Type B pancreatic cell (in vitro differentiated cells): Measurements from ENCODE around the gene TNS3. TPM values are rescaled to one million over a fixed set of nuclear protein-coding genes. Genes with fewer than 3 reads are reported as not detected.

ENCODE experiments used
- DNase-seq: peaks from one replicate; pipeline ENCODE4 v3.0.0; 2021; ENCODE audit warnings: mixed read lengths; ENCODE audit not compliant: unreplicated experiment; ENCODE audit errors: extremely low spot score
- H3K27ac Mint-ChIP-seq: 2 replicates; pipeline ENCODE4 v1.8.0; 2021; ENCODE audit warnings: mild to moderate bottlenecking, mixed read lengths
- H3K27me3 Mint-ChIP-seq: 2 replicates; pipeline ENCODE4 v1.8.0; 2021; ENCODE audit warnings: mixed read lengths
- H3K36me3 Mint-ChIP-seq: 2 replicates; pipeline ENCODE4 v1.8.0; 2021; ENCODE audit warnings: mixed read lengths
- H3K4me1 Mint-ChIP-seq: one replicate; pipeline ENCODE4 v1.8.0; 2021; ENCODE audit warnings: mixed read lengths; ENCODE audit not compliant: unreplicated experiment
- H3K4me3 Mint-ChIP-seq: 2 replicates; pipeline ENCODE4 v1.8.0; 2021; ENCODE audit warnings: mild to moderate bottlenecking, mixed read lengths
- H3K9me3 Mint-ChIP-seq: 2 replicates; pipeline ENCODE4 v1.8.0; 2021; ENCODE audit warnings: mixed read lengths
- total RNA-seq: library from RNA; stranded (reverse); gene quantifications from 2 replicates; pipeline ENCODE4 v1.2.1, GENCODE V29; 2021; ENCODE audit warnings: low replicate concordance
- TF ChIP-seq, protein P1 (sequence below): fragments of 200-600 bp; sonication (generic); conservative IDR thresholded peaks from 2 replicates; pipeline ENCODE4 v1.5.0; 2021; ENCODE audit warnings: antibody characterized with exemption, mild to moderate bottlenecking

TNS3 gene
- total RNA-seq, 1 donor from 2014 or later: 138 TPM

DNA sequence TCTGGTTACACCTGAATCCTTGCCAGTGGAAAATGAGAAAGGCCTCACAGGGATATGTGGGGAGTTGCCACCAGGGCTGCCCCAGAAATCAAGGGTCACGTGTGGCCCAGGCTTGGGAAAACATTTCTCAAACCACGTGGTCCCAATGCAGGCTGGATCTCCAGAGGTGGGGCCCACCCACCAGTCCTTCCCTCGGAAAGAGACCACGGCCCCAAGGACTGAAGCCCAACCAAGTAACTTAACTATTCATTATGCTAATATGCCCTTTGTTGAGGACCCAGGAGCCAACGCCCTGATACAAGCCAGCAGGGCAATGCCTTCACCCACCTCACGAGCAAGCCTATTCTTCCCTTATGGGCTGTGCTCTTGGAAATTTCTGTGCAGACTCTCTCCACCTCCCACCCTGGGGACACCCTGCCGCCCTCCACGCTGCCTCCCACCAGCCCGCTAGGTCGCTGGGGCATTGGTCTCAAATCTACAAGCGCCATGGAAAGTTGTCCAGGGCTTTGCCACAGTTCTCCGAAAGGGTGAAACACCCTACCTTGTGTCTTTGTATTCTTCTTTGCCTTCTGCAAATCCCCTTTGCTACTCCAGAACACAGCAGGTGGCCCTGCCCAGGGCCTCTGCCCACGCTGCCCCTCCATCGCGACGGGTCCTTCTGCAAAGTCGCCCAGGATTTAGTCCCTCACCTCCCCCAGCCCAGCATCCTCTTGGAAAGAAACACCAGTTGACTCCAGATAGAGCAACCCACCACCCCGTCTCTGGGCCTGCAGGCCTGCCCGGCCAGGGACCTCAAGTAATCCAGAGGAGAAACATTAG lies 8.8 kb downstream of the TNS3 start:
- Mint-ChIP-seq H3K4me3 (peak overlapping the region; percentile 71), H3K9me3 (no peaks in the 10 kb centered on the region), H3K27ac (peak overlapping the region; percentile 65), H3K36me3 (peaks cover 23% of the 10 kb centered on the region), H3K27me3 (peaks cover 3% of the 10 kb centered on the region), H3K4me1 (peaks cover 78% of the 10 kb centered on the region)
- TF ChIP-seq, protein P1, sequence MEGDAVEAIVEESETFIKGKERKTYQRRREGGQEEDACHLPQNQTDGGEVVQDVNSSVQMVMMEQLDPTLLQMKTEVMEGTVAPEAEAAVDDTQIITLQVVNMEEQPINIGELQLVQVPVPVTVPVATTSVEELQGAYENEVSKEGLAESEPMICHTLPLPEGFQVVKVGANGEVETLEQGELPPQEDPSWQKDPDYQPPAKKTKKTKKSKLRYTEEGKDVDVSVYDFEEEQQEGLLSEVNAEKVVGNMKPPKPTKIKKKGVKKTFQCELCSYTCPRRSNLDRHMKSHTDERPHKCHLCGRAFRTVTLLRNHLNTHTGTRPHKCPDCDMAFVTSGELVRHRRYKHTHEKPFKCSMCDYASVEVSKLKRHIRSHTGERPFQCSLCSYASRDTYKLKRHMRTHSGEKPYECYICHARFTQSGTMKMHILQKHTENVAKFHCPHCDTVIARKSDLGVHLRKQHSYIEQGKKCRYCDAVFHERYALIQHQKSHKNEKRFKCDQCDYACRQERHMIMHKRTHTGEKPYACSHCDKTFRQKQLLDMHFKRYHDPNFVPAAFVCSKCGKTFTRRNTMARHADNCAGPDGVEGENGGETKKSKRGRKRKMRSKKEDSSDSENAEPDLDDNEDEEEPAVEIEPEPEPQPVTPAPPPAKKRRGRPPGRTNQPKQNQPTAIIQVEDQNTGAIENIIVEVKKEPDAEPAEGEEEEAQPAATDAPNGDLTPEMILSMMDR: no peak
- no peak for DNase-seq

DNA sequence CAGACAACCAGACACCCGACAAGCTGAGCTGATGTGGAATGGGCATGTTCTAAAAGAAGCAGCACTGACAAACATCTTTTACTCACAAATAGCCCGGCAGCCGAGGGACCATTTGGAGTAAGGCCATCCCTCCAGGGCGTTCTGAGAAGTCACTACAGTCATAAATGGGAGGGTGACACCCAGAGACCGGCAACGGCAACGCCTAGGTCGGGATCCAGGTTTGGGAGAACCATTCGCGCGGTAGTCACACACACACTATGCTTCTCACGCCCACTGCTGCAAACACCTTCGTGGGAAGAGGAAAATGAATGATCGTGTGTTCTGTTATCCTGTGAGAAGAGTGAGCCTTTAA lies 9.8 kb downstream of the TNS3 start:
- Mint-ChIP-seq H3K27me3 (peaks cover 3% of the 10 kb centered on the region), H3K36me3 (peaks cover 20% of the 10 kb centered on the region), H3K4me3 (peak overlapping the region; percentile 52), H3K9me3 (no peaks in the 10 kb centered on the region), H3K4me1 (peaks cover 73% of the 10 kb centered on the region), H3K27ac (peak overlapping the region; percentile 82)
- DNase-seq: no peak
- TF ChIP-seq, protein P1: no peak

DNA sequence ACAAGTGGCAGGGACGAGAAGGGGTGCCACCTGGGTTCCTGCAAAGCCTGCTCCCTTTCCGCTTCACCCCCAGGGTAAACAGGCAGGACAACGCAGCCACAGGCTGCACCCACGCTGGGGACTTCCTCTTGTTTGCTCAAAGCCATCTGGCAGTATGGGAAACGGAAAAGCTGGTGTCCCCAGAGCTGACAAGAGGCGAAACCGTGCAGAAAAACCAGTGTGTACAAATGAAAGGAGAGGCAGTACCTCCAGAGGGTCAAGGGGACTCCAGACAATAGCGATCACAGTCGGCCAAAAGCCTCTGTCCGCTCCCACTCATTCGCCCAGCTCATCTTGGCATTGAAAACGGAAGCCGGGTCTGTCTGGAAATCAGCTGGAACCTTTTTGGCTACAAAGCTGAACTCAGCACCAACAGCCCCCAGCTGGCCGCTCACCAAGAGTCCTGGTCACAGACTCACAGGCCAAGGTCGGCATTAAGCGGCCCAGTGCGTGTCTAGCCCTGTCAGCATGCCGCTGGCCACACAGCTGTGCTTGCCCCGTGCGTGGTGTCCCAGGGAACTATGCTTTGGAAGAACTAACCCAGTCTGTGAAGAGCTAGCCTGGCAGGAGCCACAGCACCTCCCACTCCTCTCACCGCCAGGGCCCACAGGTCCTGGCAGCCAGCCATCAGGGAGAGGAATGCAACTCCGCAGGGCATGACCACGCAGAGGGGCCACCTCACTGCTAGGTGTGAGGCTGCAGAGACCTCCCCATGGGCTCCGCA lies 10.4 kb downstream of the TNS3 start:
- Mint-ChIP-seq H3K36me3 (peaks cover 18% of the 10 kb centered on the region), H3K27ac (peak overlapping the region; percentile 82), H3K9me3 (no peaks in the 10 kb centered on the region), H3K4me3 (peak overlapping the region; percentile 58), H3K4me1 (peaks cover 71% of the 10 kb centered on the region), H3K27me3 (peaks cover 3% of the 10 kb centered on the region)
- TF ChIP-seq, protein P1: no peak
- DNase-seq: no peak

DNA sequence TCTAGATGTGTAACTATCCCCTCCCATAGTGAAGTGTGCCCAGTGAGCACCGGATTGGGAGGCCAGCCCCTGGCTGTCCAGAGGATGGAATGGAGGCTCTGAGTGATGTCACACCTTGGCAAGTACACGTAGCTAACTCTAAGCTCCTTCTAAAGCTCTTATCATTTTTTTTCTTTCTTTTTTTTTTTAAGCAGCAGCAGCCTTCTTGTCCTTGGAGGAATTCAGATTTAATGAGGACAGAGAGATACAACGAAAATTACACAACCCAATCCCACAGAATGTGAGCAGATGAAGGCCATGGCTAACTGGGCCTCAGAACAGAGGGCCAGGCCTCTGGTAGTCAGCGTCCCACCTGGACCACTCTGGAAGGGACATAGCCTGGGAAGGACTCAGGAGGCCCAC lies 11.3 kb downstream of the TNS3 start:
- TF ChIP-seq, protein P1: no peak
- no peak for DNase-seq
- H3K4me1 Mint-ChIP-seq: peaks cover 69% of the 10 kb centered on the region
- H3K4me3 Mint-ChIP-seq: no peak overlapping the region
- no peaks in the 10 kb centered on the region for H3K9me3 Mint-ChIP-seq
- no peaks in the 10 kb centered on the region for H3K27me3 Mint-ChIP-seq
- H3K36me3 Mint-ChIP-seq: peaks cover 24% of the 10 kb centered on the region
- peak overlapping the region; percentile 82 for H3K27ac Mint-ChIP-seq

DNA sequence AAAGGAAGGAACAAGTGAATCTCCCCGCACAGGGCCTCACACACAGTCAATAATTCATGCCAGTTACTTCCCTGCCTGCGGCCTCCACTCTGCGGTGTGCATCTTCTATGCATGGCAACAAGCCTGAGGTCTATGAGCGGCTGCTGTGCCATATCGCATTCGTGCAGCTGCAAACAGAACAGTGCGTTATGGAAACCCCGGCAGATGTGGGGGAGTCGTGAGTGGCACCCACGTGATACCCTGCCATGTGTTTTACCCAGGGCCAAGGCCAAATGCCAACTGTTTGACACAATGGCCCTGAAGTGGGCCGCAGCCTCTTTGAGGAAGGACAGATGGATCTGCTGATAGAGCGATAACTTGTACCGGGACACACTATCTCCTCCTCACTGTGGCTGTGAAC lies 13.4 kb downstream of the TNS3 start:
- Mint-ChIP-seq H3K9me3 (no peaks in the 10 kb centered on the region), H3K4me1 (peaks cover 54% of the 10 kb centered on the region), H3K36me3 (peaks cover 26% of the 10 kb centered on the region), H3K27me3 (no peaks in the 10 kb centered on the region), H3K4me3 (no peak overlapping the region), H3K27ac (peak overlapping the region; percentile 61)
- TF ChIP-seq, protein P1: no peak
- DNase-seq: no peak
